SK-N-SH treated with all-trans-retinoic acid at 6 μM for 48 hours (cell line): Measurements from ENCODE around the gene FAM98A.

ENCODE experiments used
- ATAC-seq: fragments of 200-7000 bp; cut with Tn5 transposase; 3 replicates; pipeline ENCODE4 v1.9.1; 2020; ENCODE audit warnings: mild to moderate bottlenecking, moderate library complexity
- ARNTL ChIP-seq: fragments of 450-650 bp; formaldehyde crosslinking; IDR thresholded peaks from 2 replicates; pipeline ENCODE4 v1.5.0; 2020; ENCODE audit warnings: low read depth, mild to moderate bottlenecking, moderate library complexity, borderline replicate concordance
- CREB5 ChIP-seq: fragments of 250-450 bp; sonication (Bioruptor Pico); IDR thresholded peaks from 2 replicates; pipeline ENCODE4 v1.5.1; 2020; ENCODE audit warnings: low read depth, mild to moderate bottlenecking, moderate library complexity
- CSDC2 ChIP-seq: fragments of 250-450 bp; sonication (Bioruptor Pico); IDR thresholded peaks from 2 replicates; pipeline ENCODE4 v1.5.0; 2020; ENCODE audit warnings: mild to moderate bottlenecking, moderate library complexity
- CSRNP3 ChIP-seq: fragments of 250-450 bp; sonication (Bioruptor Pico); IDR thresholded peaks from 2 replicates; pipeline ENCODE4 v1.5.1; 2021; ENCODE audit warnings: mild to moderate bottlenecking, moderate library complexity
- ESRRG ChIP-seq: fragments of 250-450 bp; sonication (Bioruptor Pico); IDR thresholded peaks from 2 replicates; pipeline ENCODE4 v1.6.1; 2021; ENCODE audit warnings: mild to moderate bottlenecking
- GLIS3 ChIP-seq: fragments of 250-450 bp; sonication (Bioruptor Pico); IDR thresholded peaks from 2 replicates; pipeline ENCODE4 v1.5.0; 2020; ENCODE audit warnings: mild to moderate bottlenecking, moderate library complexity
- ISL1 ChIP-seq: fragments of 250-450 bp; sonication (Bioruptor Pico); IDR thresholded peaks from 2 replicates; pipeline ENCODE4 v2.1.2; 2022; ENCODE audit warnings: mild to moderate bottlenecking, moderate library complexity
- OSR1 ChIP-seq: fragments of 250-450 bp; sonication (Bioruptor Pico); IDR thresholded peaks from 2 replicates; pipeline ENCODE4 v1.8.0; 2022; ENCODE audit warnings: moderate library complexity, mild to moderate bottlenecking, inconsistent platforms
- PATZ1 ChIP-seq: fragments of 250-450 bp; sonication (Bioruptor Pico); IDR thresholded peaks from 2 replicates; pipeline ENCODE4 v1.8.0; 2020; ENCODE audit warnings: mild to moderate bottlenecking, moderate library complexity, borderline replicate concordance
- POU6F1 ChIP-seq: fragments of 250-450 bp; sonication (Bioruptor Pico); IDR thresholded peaks from 2 replicates; pipeline ENCODE4 v1.8.0; 2021; ENCODE audit warnings: low read depth, mild to moderate bottlenecking, moderate library complexity, borderline replicate concordance
- PPARA ChIP-seq: fragments of 250-450 bp; sonication (Bioruptor Pico); IDR thresholded peaks from 2 replicates; pipeline ENCODE4 v1.5.0; 2020; ENCODE audit warnings: mild to moderate bottlenecking, borderline replicate concordance
- SNAI2 ChIP-seq: fragments of 250-450 bp; sonication (Bioruptor Pico); IDR thresholded peaks from 2 replicates; pipeline ENCODE4 v1.5.0; 2020; ENCODE audit warnings: mild to moderate bottlenecking, moderate library complexity
- TCF4 ChIP-seq: fragments of 250-450 bp; sonication (Bioruptor Pico); IDR thresholded peaks from 2 replicates; pipeline ENCODE4 v1.8.0; 2021; ENCODE audit warnings: mild to moderate bottlenecking, moderate library complexity, borderline replicate concordance
- TOX ChIP-seq: fragments of 250-450 bp; sonication (Bioruptor Pico); IDR thresholded peaks from 2 replicates; pipeline ENCODE4 v1.8.0; 2021; ENCODE audit warnings: mild to moderate bottlenecking, moderate library complexity, borderline replicate concordance
- ZC3H10 ChIP-seq: fragments of 250-450 bp; sonication (Bioruptor Pico); IDR thresholded peaks from 2 replicates; pipeline ENCODE4 v1.5.1; 2021; ENCODE audit warnings: mild to moderate bottlenecking, moderate library complexity
- ZFP3 ChIP-seq: fragments of 250-450 bp; sonication (Bioruptor Pico); IDR thresholded peaks from 2 replicates; pipeline ENCODE4 v1.5.0; 2020; ENCODE audit warnings: mild to moderate bottlenecking, moderate library complexity
- ZFP30 ChIP-seq: fragments of 450-650 bp; formaldehyde crosslinking; IDR thresholded peaks from 2 replicates; pipeline ENCODE4 v1.5.0; 2022; ENCODE audit warnings: mild to moderate bottlenecking, moderate library complexity
- ZNF565 ChIP-seq: fragments of 450-650 bp; formaldehyde crosslinking; conservative IDR thresholded peaks from 2 replicates; pipeline ENCODE4 v1.5.0; 2020; ENCODE audit warnings: low read depth, mild to moderate bottlenecking, moderate library complexity
- ZNF70 ChIP-seq: fragments of 450-650 bp; formaldehyde crosslinking; IDR thresholded peaks from 2 replicates; pipeline ENCODE4 v1.5.0; 2020; ENCODE audit warnings: mild to moderate bottlenecking, moderate library complexity
- ZNF8 ChIP-seq: fragments of 450-650 bp; formaldehyde crosslinking; IDR thresholded peaks from 2 replicates; pipeline ENCODE4 v1.5.0; 2020; ENCODE audit warnings: mild to moderate bottlenecking, moderate library complexity

Gene FAM98A

GRCh38 chr2:33595385-33595784 lies 3.7 kb downstream of the FAM98A start (continued):
- TF ChIP-seq ISL1 (no peak), ZFP3 (CRISPR knock-in tag) (no peak), POU6F1 (no peak), GLIS3 (CRISPR knock-in tag) (no peak), ZNF8 (CRISPR knock-in tag) (no peak), PPARA (CRISPR knock-in tag) (no peak)

- ATAC-seq = peak; percentile 59; the same call in 2 of the 3 replicates
- no peak for TF ChIP-seq TCF4 (CRISPR knock-in tag)
- TF ChIP-seq TOX (CRISPR knock-in tag) = no peak
- no peak for TF ChIP-seq GLIS3 (CRISPR knock-in tag)
- TF ChIP-seq PPARA (CRISPR knock-in tag) = no peak
- no peak for TF ChIP-seq ZNF8 (CRISPR knock-in tag)
- TF ChIP-seq ARNTL = no peak
- no peak for TF ChIP-seq ZFP3 (CRISPR knock-in tag)
- TF ChIP-seq ISL1 = no peak
- no peak for TF ChIP-seq POU6F1
- no peak for TF ChIP-seq CREB5 (CRISPR knock-in tag)
- TF ChIP-seq ESRRG (CRISPR knock-in tag) = no peak
- TF ChIP-seq ZFP30 (CRISPR knock-in tag) = no peak
- no peak for TF ChIP-seq CSDC2
- no peak for TF ChIP-seq OSR1 (CRISPR knock-in tag)
- TF ChIP-seq SNAI2 (CRISPR knock-in tag) = no peak
- TF ChIP-seq ZC3H10 = no peak
- no peak for TF ChIP-seq ZNF70 (CRISPR knock-in tag)
- no peak for TF ChIP-seq CSRNP3 (CRISPR knock-in tag)
- no peak for TF ChIP-seq ZNF565 (CRISPR knock-in tag)
Observed at GRCh38 chr2:33589444-33589843, 9.7 kb downstream of the FAM98A start.

GRCh38 chr2:33588232-33588631 lies 10.9 kb downstream of the FAM98A start:
- no peak for ATAC-seq
- TF ChIP-seq TCF4 (CRISPR knock-in tag) (no peak), CSDC2 (no peak), PATZ1 (CRISPR knock-in tag) (no peak), CSRNP3 (CRISPR knock-in tag) (no peak), ARNTL (no peak), ZFP30 (CRISPR knock-in tag) (no peak), TOX (CRISPR knock-in tag) (no peak), ZNF70 (CRISPR knock-in tag) (no peak), SNAI2 (CRISPR knock-in tag) (no peak), CREB5 (CRISPR knock-in tag) (no peak), ISL1 (no peak), GLIS3 (CRISPR knock-in tag) (no peak), ZNF565 (CRISPR knock-in tag) (no peak)
- TF ChIP-seq, all 23 proteins: peak for 0
